Kidney epithelial cell (primary cell): ENCODE data around the gene KCTD1. TPM values are rescaled to one million over a fixed set of nuclear protein-coding genes. Genes with fewer than 3 reads are reported as not detected.

ENCODE experiments used
- DNase-seq: peaks from one replicate; pipeline ENCODE4 v3.0.0-alpha.2; 2010; ENCODE audit warnings: low read depth
- H3K27me3 ChIP-seq: 2 replicates; pipeline ENCODE4 v1.6.0; 2011; ENCODE audit warnings: low read length; ENCODE audit not compliant: control insufficient read depth, insufficient read depth
- H3K36me3 ChIP-seq: 2 replicates; pipeline ENCODE4 v1.5.1; 2011; ENCODE audit warnings: low read length; ENCODE audit not compliant: control insufficient read depth, insufficient read depth
- H3K4me3 ChIP-seq: 2 replicates; pipeline ENCODE4 v1.5.1; 2011; ENCODE audit warnings: low read depth, mild to moderate bottlenecking, control low read depth, low read length
- total RNA-seq: library from RNA; depleted of rRNA; stranded (reverse); fragments of >200 nt; gene quantifications from 2 replicates; pipeline ENCODE4 v1.2.3, GENCODE V29; 2015
- TF ChIP-seq, protein P1 (sequence below): IDR thresholded peaks from 2 replicates; pipeline ENCODE4 v1.5.1; 2011; ENCODE audit warnings: mild to moderate bottlenecking, moderate library complexity, low read length, control low read depth, inconsistent platforms; ENCODE audit not compliant: insufficient read depth, poor library complexity, severe bottlenecking

KCTD1 gene
- total RNA-seq, 1 donor from 2014 or later, result 30.5 TPM

DNA sequence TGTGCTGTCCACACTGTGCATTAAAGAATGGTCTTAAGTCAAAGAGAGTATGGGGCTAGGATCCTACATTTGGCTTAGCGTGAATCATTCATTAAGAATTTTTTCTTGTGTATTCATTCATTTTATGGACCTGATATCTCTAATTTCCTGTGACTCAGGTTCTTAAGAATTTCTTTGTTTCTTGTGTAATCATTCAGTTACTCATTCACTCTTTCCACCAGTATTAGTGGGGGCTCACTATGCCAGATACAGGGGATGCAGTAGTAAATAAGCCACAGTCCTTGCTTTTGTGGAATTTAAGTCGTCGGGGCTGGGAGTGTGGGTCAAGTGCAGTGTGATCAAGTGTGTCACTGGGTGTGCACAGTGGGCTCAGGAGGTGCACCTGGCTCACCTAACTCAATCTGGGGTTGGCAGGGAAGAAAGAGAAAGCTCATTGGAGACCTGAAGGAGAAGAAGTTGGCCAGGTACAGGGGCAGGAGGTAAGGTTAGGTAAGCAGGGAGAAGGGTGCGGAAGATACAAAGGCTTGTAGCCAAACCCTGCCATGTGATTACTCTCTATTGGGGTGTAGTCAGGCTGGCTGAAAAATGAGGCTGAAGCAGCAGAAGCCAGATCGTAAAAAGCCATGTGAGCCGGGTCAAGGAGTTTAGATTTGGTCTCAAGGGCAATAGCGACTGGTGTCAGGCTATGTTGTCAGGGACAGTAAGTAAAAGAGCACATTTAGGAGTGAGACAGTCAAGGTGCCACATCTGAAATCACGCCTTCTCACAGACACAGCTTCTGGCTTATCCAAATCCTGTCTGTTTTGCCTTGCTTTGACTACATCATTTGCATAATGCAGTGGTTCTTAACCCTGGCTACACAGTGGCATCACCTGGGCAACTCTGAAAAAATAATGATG lies 67.2 kb downstream of the KCTD1 start:
- TF ChIP-seq, protein P1, sequence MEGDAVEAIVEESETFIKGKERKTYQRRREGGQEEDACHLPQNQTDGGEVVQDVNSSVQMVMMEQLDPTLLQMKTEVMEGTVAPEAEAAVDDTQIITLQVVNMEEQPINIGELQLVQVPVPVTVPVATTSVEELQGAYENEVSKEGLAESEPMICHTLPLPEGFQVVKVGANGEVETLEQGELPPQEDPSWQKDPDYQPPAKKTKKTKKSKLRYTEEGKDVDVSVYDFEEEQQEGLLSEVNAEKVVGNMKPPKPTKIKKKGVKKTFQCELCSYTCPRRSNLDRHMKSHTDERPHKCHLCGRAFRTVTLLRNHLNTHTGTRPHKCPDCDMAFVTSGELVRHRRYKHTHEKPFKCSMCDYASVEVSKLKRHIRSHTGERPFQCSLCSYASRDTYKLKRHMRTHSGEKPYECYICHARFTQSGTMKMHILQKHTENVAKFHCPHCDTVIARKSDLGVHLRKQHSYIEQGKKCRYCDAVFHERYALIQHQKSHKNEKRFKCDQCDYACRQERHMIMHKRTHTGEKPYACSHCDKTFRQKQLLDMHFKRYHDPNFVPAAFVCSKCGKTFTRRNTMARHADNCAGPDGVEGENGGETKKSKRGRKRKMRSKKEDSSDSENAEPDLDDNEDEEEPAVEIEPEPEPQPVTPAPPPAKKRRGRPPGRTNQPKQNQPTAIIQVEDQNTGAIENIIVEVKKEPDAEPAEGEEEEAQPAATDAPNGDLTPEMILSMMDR, result no peak

DNA sequence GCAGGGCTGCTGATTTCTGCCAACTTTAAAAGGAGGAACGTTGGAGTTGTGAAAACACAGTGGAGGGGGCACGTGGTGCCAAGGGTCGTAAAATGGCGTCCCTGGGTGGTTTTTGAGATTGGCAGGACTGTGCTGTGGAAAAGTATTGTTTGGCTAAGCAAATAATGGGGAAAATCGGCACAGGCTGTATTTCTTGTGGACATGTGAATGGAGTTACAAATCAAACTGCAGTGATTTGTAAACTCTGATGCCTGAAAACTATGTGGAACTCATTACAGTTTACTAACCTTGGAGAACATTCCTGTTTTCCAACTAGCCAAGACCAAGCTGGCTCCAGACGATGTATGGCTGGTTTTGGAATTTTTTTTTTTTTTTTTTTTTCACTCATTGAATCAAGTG lies 68.7 kb downstream of the KCTD1 start:
- TF ChIP-seq, protein P1, result no peak
- H3K4me3 ChIP-seq, result no peak overlapping the region
- no peaks in the 10 kb centered on the region for H3K36me3 ChIP-seq
- H3K27me3 ChIP-seq, result no peaks in the 10 kb centered on the region
- DNase-seq, result no peak

More for the DNA sequence above, 67.2 kb downstream of the KCTD1 start:
- no peaks in the 10 kb centered on the region for H3K27me3 ChIP-seq
- peak; percentile 98 for DNase-seq
- no peak overlapping the region for H3K4me3 ChIP-seq
- H3K36me3 ChIP-seq, result no peaks in the 10 kb centered on the region

DNA sequence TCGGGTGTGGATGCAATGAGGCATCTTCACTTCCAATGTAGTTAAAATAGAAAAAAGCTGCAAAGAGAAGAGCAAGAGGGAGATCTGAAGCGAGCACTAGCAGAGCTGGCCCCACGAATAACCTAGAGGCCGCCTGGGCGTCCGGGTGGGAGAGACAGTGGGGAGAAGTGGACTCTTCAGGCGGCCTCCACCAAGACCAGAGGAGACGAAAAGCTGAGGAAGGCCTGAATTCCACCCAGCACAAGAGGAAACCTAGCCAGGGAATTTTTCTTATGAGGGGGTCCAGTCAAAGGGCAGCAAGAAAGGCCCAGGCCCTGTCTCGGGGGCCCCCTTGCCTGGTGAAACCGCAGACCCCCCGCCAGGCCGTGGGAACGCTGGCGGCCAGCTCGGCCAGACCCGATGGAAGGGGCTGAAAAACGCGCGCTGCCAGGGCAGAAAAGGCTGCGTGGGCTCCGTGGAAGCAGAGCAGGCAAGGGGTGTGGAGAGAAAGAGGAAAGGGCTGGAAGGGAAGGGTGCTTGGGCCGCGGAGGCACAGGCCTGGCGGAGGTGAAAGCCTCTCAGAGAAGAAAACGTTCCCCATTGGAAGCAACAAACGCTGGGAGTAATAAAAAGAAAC lies 69.2 kb downstream of the KCTD1 start:
- TF ChIP-seq, protein P1, result no peak
- Histone ChIP-seq H3K27me3 (no peaks in the 10 kb centered on the region), H3K4me3 (no peak overlapping the region), H3K36me3 (no peaks in the 10 kb centered on the region)
- DNase-seq, result no peak

DNA sequence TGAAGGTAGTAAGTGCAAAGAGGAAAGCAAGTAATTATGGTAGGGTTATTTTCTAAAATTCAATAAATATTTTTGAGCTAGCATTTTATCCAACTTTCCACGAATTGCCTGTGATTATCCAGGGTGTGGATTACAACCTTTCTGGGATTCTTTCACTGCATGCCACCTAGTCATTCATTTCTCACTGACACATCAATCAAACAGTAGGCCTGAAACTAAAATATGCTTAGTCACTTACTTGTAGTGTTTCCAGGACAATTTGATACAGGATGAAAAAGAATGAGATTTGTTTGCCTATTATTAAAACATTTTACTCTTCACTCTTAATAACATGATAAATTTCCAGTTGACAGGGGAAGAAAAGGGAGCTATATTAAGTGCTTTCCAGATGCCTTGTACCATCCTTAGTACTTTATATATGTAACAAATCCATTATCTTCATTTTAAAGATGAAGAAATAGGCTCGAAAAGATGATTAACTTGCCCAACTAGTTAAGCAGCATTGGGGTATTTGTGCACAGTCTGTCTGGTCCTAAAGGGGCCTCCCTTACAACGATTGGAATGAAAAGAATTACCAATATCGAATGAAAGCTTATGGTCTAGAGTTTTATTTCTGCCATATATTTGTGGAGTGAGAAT lies 70.4 kb downstream of the KCTD1 start:
- TF ChIP-seq, protein P1, result no peak
- Histone ChIP-seq H3K4me3 (no peak overlapping the region), H3K27me3 (no peaks in the 10 kb centered on the region), H3K36me3 (no peaks in the 10 kb centered on the region)
- DNase-seq, result no peak

DNA sequence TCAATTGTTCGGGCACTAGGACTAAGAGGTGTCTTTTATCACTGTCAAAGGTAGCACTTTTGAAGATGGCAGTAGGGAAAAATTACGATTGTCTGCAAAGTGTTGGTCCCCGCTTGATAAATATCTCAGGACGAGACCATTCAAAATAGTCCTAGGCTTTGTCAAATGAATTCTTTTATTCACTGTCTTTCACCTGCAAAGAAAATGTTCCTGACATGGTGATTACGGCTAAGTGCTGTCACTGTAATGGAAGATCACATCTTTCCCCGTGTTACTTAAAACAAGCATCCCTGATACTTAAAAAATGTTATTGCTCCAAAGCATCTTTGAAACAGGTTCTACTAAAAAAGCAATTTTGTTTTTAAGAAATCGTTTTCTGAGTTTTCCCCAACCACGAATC lies 71.7 kb downstream of the KCTD1 start:
- H3K4me3 ChIP-seq, result no peak overlapping the region
- TF ChIP-seq, protein P1, result no peak
- no peak for DNase-seq
- H3K36me3 ChIP-seq, result no peaks in the 10 kb centered on the region
- H3K27me3 ChIP-seq, result no peaks in the 10 kb centered on the region
